Dermis blood vessel endothelial cell (primary cell): ENCODE results near the gene HLA-DPB1. TPM values are rescaled to one million over a fixed set of nuclear protein-coding genes. Genes with fewer than 3 reads are reported as not detected.
"Not testable (repeated sequence)": the region's sequence is repeated elsewhere in the genome, so short reads cannot be mapped to it uniquely, and the experiment has no call there.

Source experiments
- DNase-seq: peaks from one replicate; pipeline ENCODE4 v3.0.0; 2010
- total RNA-seq: library from RNA; depleted of rRNA; stranded (reverse); fragments of >200 nt; gene quantifications from 2 replicates; pipeline ENCODE4 v1.2.3, GENCODE V29; 2014

Gene HLA-DPB1
- total RNA-seq: 1.4 and 22.4 TPM in 2 replicates

- peak; percentile 69 for DNase-seq
These were observed at the start of gene HLA-DPB1 for GRCh38 chr6:33075568-33076405. Gene HLA-DPB1, plus strand, starts transcription at chr6:33075990. Its CDS starts 52 bp downstream, at chr6:33076042.

- DNase-seq: no peak
These were observed 47.5 kb upstream of the HLA-DPB1 start for GRCh38 chr6:33028220-33028849.

- no peak for DNase-seq
These were observed 46.2 kb upstream of the HLA-DPB1 start for GRCh38 chr6:33029328-33030184.

- DNase-seq: no peak
These were observed 45.5 kb upstream of the HLA-DPB1 start for GRCh38 chr6:33030245-33030644.

GRCh38 chr6:33034554-33034953, 41.2 kb upstream of the HLA-DPB1 start:
- no peak for DNase-seq

GRCh38 chr6:33036535-33036934, 39.3 kb upstream of the HLA-DPB1 start:
- no peak for DNase-seq

- DNase-seq: no peak
These were observed 35.6 kb upstream of the HLA-DPB1 start for GRCh38 chr6:33040157-33040556.

- peak; percentile 2 for DNase-seq
These were observed 26.3 kb upstream of the HLA-DPB1 start for GRCh38 chr6:33049323-33050013.

GRCh38 chr6:33050014-33050810, 25.6 kb upstream of the HLA-DPB1 start:
- no peak for DNase-seq

GRCh38 chr6:33052627-33053026, 23.2 kb upstream of the HLA-DPB1 start:
- no peak for DNase-seq

- DNase-seq: peak; percentile 7
These were observed 22.6 kb upstream of the HLA-DPB1 start for GRCh38 chr6:33053230-33053629.

- DNase-seq: no peak
These were observed 18.3 kb upstream of the HLA-DPB1 start for GRCh38 chr6:33057222-33058150.

GRCh38 chr6:33061987-33062386, 13.8 kb upstream of the HLA-DPB1 start:
- peak; percentile 25 for DNase-seq

- not testable (repeated sequence) for DNase-seq
These were observed 12.4 kb upstream of the HLA-DPB1 start for GRCh38 chr6:33063435-33063834.

GRCh38 chr6:33064723-33065122, 11.1 kb upstream of the HLA-DPB1 start:
- no peak for DNase-seq

GRCh38 chr6:33065312-33065711, 10.5 kb upstream of the HLA-DPB1 start:
- DNase-seq: no peak

GRCh38 chr6:33066917-33067521, 8.8 kb upstream of the HLA-DPB1 start:
- DNase-seq: no peak

GRCh38 chr6:33069021-33069738, 6.6 kb upstream of the HLA-DPB1 start:
- no peak for DNase-seq

- DNase-seq: no peak
These were observed 4.9 kb upstream of the HLA-DPB1 start for GRCh38 chr6:33070909-33071308.
